ENCODE measurements around the gene FBXL12.

GRCh38 chr19:9854282-9854846, 35.5 kb upstream of the FBXL12 start:
- TF ChIP-seq, protein P1, sequence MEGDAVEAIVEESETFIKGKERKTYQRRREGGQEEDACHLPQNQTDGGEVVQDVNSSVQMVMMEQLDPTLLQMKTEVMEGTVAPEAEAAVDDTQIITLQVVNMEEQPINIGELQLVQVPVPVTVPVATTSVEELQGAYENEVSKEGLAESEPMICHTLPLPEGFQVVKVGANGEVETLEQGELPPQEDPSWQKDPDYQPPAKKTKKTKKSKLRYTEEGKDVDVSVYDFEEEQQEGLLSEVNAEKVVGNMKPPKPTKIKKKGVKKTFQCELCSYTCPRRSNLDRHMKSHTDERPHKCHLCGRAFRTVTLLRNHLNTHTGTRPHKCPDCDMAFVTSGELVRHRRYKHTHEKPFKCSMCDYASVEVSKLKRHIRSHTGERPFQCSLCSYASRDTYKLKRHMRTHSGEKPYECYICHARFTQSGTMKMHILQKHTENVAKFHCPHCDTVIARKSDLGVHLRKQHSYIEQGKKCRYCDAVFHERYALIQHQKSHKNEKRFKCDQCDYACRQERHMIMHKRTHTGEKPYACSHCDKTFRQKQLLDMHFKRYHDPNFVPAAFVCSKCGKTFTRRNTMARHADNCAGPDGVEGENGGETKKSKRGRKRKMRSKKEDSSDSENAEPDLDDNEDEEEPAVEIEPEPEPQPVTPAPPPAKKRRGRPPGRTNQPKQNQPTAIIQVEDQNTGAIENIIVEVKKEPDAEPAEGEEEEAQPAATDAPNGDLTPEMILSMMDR (IDR thresholded peaks at IDR 0.05; ENCODE audit: low read depth, low read length) = no peak
- no peak for TF ChIP-seq EZH2phosphoT487 (IDR thresholded peaks at IDR 0.05; ENCODE audit: low read depth)

Data from OCI-LY3 (cell line).